Brain microvascular endothelial cell (primary cell): Measurements from ENCODE around the gene HIVEP3.
A peak's percentile ranks its signal among the peaks of the same experiment; 100 is the strongest.

Source experiments
- DNase-seq: peaks from one replicate; pipeline ENCODE4 v3.0.0-alpha.2; 2020
- H3K27ac ChIP-seq: fragments of 250-450 bp; sonication (Bioruptor Pico); 2 replicates; pipeline ENCODE4 v1.5.1; 2020; ENCODE audit warnings: mild to moderate bottlenecking, moderate library complexity
- H3K27me3 ChIP-seq: fragments of 250-450 bp; sonication (Bioruptor Pico); replicated peaks from 2 replicates; pipeline ENCODE4 v1.5.1; 2020; ENCODE audit warnings: mild to moderate bottlenecking
- H3K36me3 ChIP-seq: fragments of 250-450 bp; sonication (Bioruptor Pico); replicated peaks from 2 replicates; pipeline ENCODE4 v1.5.1; 2020; ENCODE audit warnings: mild to moderate bottlenecking
- H3K4me3 ChIP-seq: 2 replicates; pipeline ENCODE4 v1.5.1; 2011; ENCODE audit warnings: low read depth, mild to moderate bottlenecking, control low read depth, low read length, moderate library complexity
- in situ Hi-C: cut with HindIII; loops from 2 replicates; pipeline ENCODE4 v1.10.0; 2017; ENCODE audit warnings: low sequenced_read_pairs, low pct_ligation_motif_present
- TF ChIP-seq, protein P1 (sequence below): IDR thresholded peaks from 2 replicates; pipeline ENCODE4 v1.5.1; 2011; ENCODE audit warnings: low read depth, mild to moderate bottlenecking, moderate library complexity, low read length, control low read depth, inconsistent platforms; ENCODE audit errors: missing control alignments

HIVEP3 gene

GRCh38 chr1:41802532-41803501 lies 115.9 kb downstream of the HIVEP3 start:
- TF ChIP-seq, protein P1, sequence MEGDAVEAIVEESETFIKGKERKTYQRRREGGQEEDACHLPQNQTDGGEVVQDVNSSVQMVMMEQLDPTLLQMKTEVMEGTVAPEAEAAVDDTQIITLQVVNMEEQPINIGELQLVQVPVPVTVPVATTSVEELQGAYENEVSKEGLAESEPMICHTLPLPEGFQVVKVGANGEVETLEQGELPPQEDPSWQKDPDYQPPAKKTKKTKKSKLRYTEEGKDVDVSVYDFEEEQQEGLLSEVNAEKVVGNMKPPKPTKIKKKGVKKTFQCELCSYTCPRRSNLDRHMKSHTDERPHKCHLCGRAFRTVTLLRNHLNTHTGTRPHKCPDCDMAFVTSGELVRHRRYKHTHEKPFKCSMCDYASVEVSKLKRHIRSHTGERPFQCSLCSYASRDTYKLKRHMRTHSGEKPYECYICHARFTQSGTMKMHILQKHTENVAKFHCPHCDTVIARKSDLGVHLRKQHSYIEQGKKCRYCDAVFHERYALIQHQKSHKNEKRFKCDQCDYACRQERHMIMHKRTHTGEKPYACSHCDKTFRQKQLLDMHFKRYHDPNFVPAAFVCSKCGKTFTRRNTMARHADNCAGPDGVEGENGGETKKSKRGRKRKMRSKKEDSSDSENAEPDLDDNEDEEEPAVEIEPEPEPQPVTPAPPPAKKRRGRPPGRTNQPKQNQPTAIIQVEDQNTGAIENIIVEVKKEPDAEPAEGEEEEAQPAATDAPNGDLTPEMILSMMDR, result no peak
- no peak overlapping the region for H3K4me3 ChIP-seq
- no peak for DNase-seq
- in situ Hi-C loops, result no loop called here
- H3K27ac ChIP-seq, result no peak overlapping the region
- H3K27me3 ChIP-seq, result no peaks in the 10 kb centered on the region
- no peaks in the 10 kb centered on the region for H3K36me3 ChIP-seq

DNA sequence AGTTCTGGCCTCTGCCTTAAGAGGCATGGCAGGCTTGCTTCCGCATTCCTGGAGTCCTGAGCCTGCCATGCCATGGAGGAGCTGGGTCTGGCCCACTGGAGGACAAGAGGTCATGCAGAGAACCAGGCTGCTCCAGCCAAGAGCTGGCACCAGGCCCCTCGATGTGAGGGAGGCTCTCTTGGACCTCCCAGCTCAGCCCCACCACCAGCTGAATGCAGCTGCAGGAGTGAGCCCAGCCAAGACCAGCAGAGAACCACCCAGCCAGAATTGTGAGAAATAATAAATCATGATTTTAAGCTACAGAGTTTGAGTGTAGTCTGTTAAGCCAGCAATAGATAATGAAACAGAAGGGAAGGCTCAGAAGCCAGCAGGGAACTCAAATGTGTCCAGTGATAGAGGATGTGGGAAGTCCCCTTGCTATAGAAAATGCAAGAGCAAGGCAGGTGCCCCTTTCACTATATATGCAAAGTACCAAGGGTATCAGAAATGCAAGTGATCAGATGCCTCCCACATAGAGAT lies 118.4 kb downstream of the HIVEP3 start:
- Histone ChIP-seq H3K27ac (no peak overlapping the region), H3K4me3 (no peak overlapping the region), H3K27me3 (no peaks in the 10 kb centered on the region), H3K36me3 (no peaks in the 10 kb centered on the region)
- DNase-seq, result no peak
- TF ChIP-seq, protein P1, result no peak
- in situ Hi-C loops, result no loop called here

DNA sequence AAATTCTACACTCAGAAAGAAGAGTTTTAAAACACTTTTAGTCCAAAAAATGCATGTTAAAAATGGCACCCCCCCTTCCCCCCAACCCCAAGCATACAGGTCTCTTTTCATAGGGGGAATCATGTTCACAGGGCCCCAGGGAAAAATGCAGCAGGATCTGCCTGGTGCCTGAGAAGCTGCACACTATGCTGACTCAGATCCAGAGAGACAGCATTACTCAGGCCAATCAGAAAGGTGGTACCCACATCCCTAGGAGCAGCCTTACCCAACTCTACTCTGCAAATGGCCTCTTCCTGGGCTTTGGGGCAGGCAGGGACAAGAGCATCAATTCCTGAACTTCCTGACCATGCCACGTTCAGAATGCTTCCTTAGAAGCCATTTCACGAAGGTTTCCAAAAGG lies 119.0 kb downstream of the HIVEP3 start:
- in situ Hi-C loops, result no loop called here
- Histone ChIP-seq H3K4me3 (no peak overlapping the region), H3K36me3 (no peaks in the 10 kb centered on the region), H3K27ac (no peak overlapping the region), H3K27me3 (no peaks in the 10 kb centered on the region)
- TF ChIP-seq, protein P1, result no peak
- DNase-seq, result no peak

GRCh38 chr1:41799205-41799604 lies 119.5 kb downstream of the HIVEP3 start:
- H3K4me3 ChIP-seq, result no peak overlapping the region
- in situ Hi-C loops, result no loop called here
- DNase-seq, result no peak
- no peaks in the 10 kb centered on the region for H3K27me3 ChIP-seq
- H3K36me3 ChIP-seq, result no peaks in the 10 kb centered on the region
- no peak overlapping the region for H3K27ac ChIP-seq
- TF ChIP-seq, protein P1, result no peak

DNA sequence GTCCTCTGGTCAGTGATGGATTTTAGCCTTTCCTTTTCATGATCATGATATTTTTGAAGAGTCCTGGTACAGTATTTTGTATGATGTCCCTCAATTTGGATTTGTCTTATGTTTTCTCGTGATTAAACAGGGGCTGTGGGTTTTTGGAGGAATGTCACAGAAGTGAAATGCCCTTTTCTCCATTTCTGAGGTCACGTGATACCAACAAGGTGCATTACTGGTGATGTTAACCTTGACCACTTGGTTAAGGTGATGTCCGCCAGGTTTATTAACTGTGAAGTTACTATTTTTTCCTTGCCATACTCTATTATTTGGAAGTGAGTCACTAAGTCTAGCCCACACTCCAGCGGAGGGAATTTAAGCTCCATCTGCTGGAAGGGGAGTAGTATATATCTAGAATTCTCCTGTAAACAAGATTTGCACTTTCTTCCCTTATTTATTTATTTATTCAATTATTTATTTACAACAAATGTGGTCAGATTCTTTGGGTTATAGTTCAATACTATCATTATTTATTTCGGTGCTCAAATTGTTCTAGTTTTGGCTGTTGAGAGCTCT lies 123.4 kb downstream of the HIVEP3 start:
- peak; percentile 32 for DNase-seq
- in situ Hi-C loops, result no loop called here

More for the DNA sequence above, 123.4 kb downstream of the HIVEP3 start:
- no peak overlapping the region for H3K27ac ChIP-seq
- H3K27me3 ChIP-seq, result no peaks in the 10 kb centered on the region
- TF ChIP-seq, protein P1, result peak; percentile 69
- no peaks in the 10 kb centered on the region for H3K36me3 ChIP-seq
- H3K4me3 ChIP-seq, result no peak overlapping the region
